IMR-90 (cell line): ENCODE results near the gene CCDC102B. TPM values are rescaled to one million over a fixed set of nuclear protein-coding genes. Genes with fewer than 3 reads are reported as not detected.
A peak's percentile ranks its signal among the peaks of the same experiment; 100 is the strongest.

ENCODE experiments used
- ATAC-seq: fragments of 200-7000 bp; cut with Tn5 transposase; 2 replicates; pipeline ENCODE4 v1.9.1; 2020; ENCODE audit warnings: low read depth, mild to moderate bottlenecking, moderate library complexity
- BruUV-seq: library from RNA; stranded (reverse); fragments of 400-500 nt; replicated peaks from 2 replicates; lab custom pipeline; 2021; lab: Mats Ljungman, UMichigan
- CTCF ChIA-PET: fragments of 300-600 bp; formaldehyde crosslinking; extraction: SDS; loops from one replicate; lab custom pipeline; 2021; ENCODE audit warnings: antibody characterized with exemption; lab: Yijun Ruan, JAX
- POLR2A ChIA-PET: fragments of 300-600 bp; sonication (Branson Sonifier 250); formaldehyde crosslinking; loops from one replicate; lab custom pipeline; 2022; ENCODE audit warnings: antibody characterized with exemption; ENCODE audit not compliant: unreplicated experiment; lab: Charles Lee
- DNase-seq: peaks from one replicate; pipeline ENCODE4 v3.0.0; 2013
- H2AFZ ChIP-seq: replicated peaks from 2 replicates; pipeline ENCODE3; 2013; ENCODE audit warnings: low read length, mild to moderate bottlenecking; ENCODE audit not compliant: poor library complexity
- H2AK5ac ChIP-seq: 2 replicates; pipeline ENCODE4 v1.6.1; 2013; ENCODE audit warnings: low read depth, low read length, inconsistent platforms
- H2AK9ac ChIP-seq: replicated peaks from 2 replicates; pipeline ENCODE3; 2013; ENCODE audit warnings: mild to moderate bottlenecking, low read depth, low read length, moderate library complexity; ENCODE audit not compliant: poor library complexity
- H2BK120ac ChIP-seq: 2 replicates; pipeline ENCODE4 v1.6.1; 2013; ENCODE audit warnings: low read depth, low read length, inconsistent platforms
- H2BK15ac ChIP-seq: 3 replicates; pipeline ENCODE4 v1.6.1; 2013; ENCODE audit warnings: low read depth, low read length, inconsistent platforms
- H2BK20ac ChIP-seq: 2 replicates; pipeline ENCODE4 v1.6.1; 2013; ENCODE audit warnings: low read depth, mild to moderate bottlenecking, inconsistent platforms, low read length, moderate library complexity
- H2BK5ac ChIP-seq: 2 replicates; pipeline ENCODE4 v1.6.1; 2013; ENCODE audit warnings: mild to moderate bottlenecking, low read depth, low read length, inconsistent platforms; ENCODE audit not compliant: poor library complexity, severe bottlenecking
- H3K14ac ChIP-seq: replicated peaks from 2 replicates; pipeline ENCODE4 v1.6.1; 2013; ENCODE audit warnings: low read depth, low read length, inconsistent platforms
- H3K18ac ChIP-seq: 2 replicates; pipeline ENCODE4 v1.6.1; 2013; ENCODE audit warnings: low read depth, low read length, control low read depth
- H3K23ac ChIP-seq: 2 replicates; pipeline ENCODE4 v1.6.1; 2013; ENCODE audit warnings: low read depth, low read length, inconsistent platforms
- H3K27ac ChIP-seq: 2 replicates; pipeline ENCODE4 v1.5.1; 2013; ENCODE audit warnings: mild to moderate bottlenecking, control low read depth, low read length; ENCODE audit not compliant: insufficient read depth
- H3K27me3 ChIP-seq: 2 replicates; pipeline ENCODE4 v1.6.1; 2013; ENCODE audit warnings: low read length; ENCODE audit not compliant: control insufficient read depth, insufficient read depth
- H3K36me3 ChIP-seq: 2 replicates; pipeline ENCODE4 v1.6.1; 2013; ENCODE audit warnings: low read length, mixed read lengths; ENCODE audit not compliant: control insufficient read depth, insufficient read depth
- H3K4ac ChIP-seq: 2 replicates; pipeline ENCODE4 v1.6.1; 2013; ENCODE audit warnings: low read depth, low read length, inconsistent platforms
- H3K4me1 ChIP-seq: 2 replicates; pipeline ENCODE4 v1.6.1; 2013; ENCODE audit warnings: low read length, mixed read lengths; ENCODE audit not compliant: control insufficient read depth, insufficient read depth
- H3K4me2 ChIP-seq: 2 replicates; pipeline ENCODE4 v1.6.1; 2013; ENCODE audit warnings: low read depth, mild to moderate bottlenecking, control low read depth, low read length, moderate library complexity
- H3K4me3 ChIP-seq: 2 replicates; pipeline ENCODE4 v1.5.1; 2013; ENCODE audit warnings: low read depth, mild to moderate bottlenecking, control low read depth, low read length, moderate library complexity; ENCODE audit not compliant: insufficient read depth
- H3K56ac ChIP-seq: 2 replicates; pipeline ENCODE4 v1.6.1; 2013; ENCODE audit warnings: low read length, inconsistent platforms; ENCODE audit not compliant: insufficient read depth; ENCODE audit errors: extremely low read depth
- H3K79me1 ChIP-seq, 2 experiments: 2 replicates each; pipeline ENCODE4 v1.6.1; 2013; ENCODE audit warnings: low read length in 2 of 2, inconsistent platforms in 1 of 2, low read depth in 1 of 2
- H3K9ac ChIP-seq: 2 replicates; pipeline ENCODE4 v1.6.1; 2013; ENCODE audit warnings: low read depth, low read length, control low read depth
- H3K9me1 ChIP-seq: 2 replicates; pipeline ENCODE4 v1.6.1; 2013; ENCODE audit warnings: low read length, inconsistent platforms; ENCODE audit not compliant: insufficient read depth
- H3K9me3 ChIP-seq: 2 replicates; pipeline ENCODE4 v1.6.1; 2013; ENCODE audit warnings: low read length; ENCODE audit not compliant: control insufficient read depth, insufficient read depth
- H4K20me1 ChIP-seq: 2 replicates; pipeline ENCODE4 v1.6.1; 2013; ENCODE audit warnings: low read length, inconsistent platforms; ENCODE audit not compliant: insufficient read depth
- H4K5ac ChIP-seq: 2 replicates; pipeline ENCODE4 v1.6.1; 2013; ENCODE audit warnings: mild to moderate bottlenecking, low read depth, low read length, control low read depth
- H4K8ac ChIP-seq, 2 experiments: 2 replicates each; pipeline ENCODE4 v1.6.1; 2013; ENCODE audit warnings: low read depth in 2 of 2, low read length in 2 of 2, control low read depth in 1 of 2, inconsistent platforms in 1 of 2
- H4K91ac ChIP-seq: 2 replicates; pipeline ENCODE4 v1.6.1; 2013; ENCODE audit warnings: low read depth, low read length, inconsistent platforms; ENCODE audit not compliant: insufficient read depth
- BHLHE40 ChIP-seq: fragments of 150-350 bp; IDR thresholded peaks from 2 replicates; pipeline ENCODE4 v1.6.1; 2016; ENCODE audit warnings: mild to moderate bottlenecking, low read depth, low read length
- CEBPB ChIP-seq: IDR thresholded peaks from 2 replicates; pipeline ENCODE4 v1.6.1; 2012; ENCODE audit warnings: low read depth, low read length, improper control_type of control experiment
- CHD1 ChIP-seq: IDR thresholded peaks from 2 replicates; pipeline ENCODE4 v1.6.1; 2012; ENCODE audit warnings: low read depth, low read length, improper control_type of control experiment
- CTCF ChIP-seq: conservative IDR thresholded peaks from 2 replicates; pipeline ENCODE4 v1.5.1; 2012; ENCODE audit warnings: mild to moderate bottlenecking, low read depth, low read length, improper control_type of control experiment
- ELK1 ChIP-seq: fragments of 150-350 bp; IDR thresholded peaks from 2 replicates; pipeline ENCODE4 v1.6.1; 2016; ENCODE audit warnings: low read depth, mild to moderate bottlenecking, low read length, moderate library complexity, borderline replicate concordance
- FOS ChIP-seq: fragments of 150-350 bp; IDR thresholded peaks from 2 replicates; pipeline ENCODE4 v1.6.1; 2016; ENCODE audit warnings: low read depth, low read length
- MAFK ChIP-seq: IDR thresholded peaks from 2 replicates; pipeline ENCODE4 v1.6.1; 2012; ENCODE audit warnings: low read depth, low read length, improper control_type of control experiment
- MAZ ChIP-seq: IDR thresholded peaks from 2 replicates; pipeline ENCODE4 v1.6.1; 2012; ENCODE audit warnings: low read depth, mild to moderate bottlenecking, low read length, improper control_type of control experiment, moderate library complexity, borderline replicate concordance
- MXI1 ChIP-seq: IDR thresholded peaks from 2 replicates; pipeline ENCODE4 v1.6.1; 2012; ENCODE audit warnings: low read depth, mild to moderate bottlenecking, low read length, moderate library complexity, borderline replicate concordance
- NFE2L2 ChIP-seq: fragments of 150-350 bp; IDR thresholded peaks from 2 replicates; pipeline ENCODE4 v1.6.1; 2016; ENCODE audit warnings: low read depth, mild to moderate bottlenecking, low read length
- POLR2A ChIP-seq: IDR thresholded peaks from 2 replicates; pipeline ENCODE4 v1.6.1; 2012; ENCODE audit warnings: mild to moderate bottlenecking, low read depth, low read length
- RAD21 ChIP-seq: IDR thresholded peaks from 2 replicates; pipeline ENCODE4 v1.6.1; 2012; ENCODE audit warnings: low read length, improper control_type of control experiment
- RCOR1 ChIP-seq: IDR thresholded peaks from 2 replicates; pipeline ENCODE4 v1.6.1; 2012; ENCODE audit warnings: mild to moderate bottlenecking, low read length, improper control_type of control experiment; ENCODE audit not compliant: insufficient replicate concordance
- RFX5 ChIP-seq: IDR thresholded peaks from 2 replicates; pipeline ENCODE4 v1.8.0; 2012; ENCODE audit warnings: low read depth, mild to moderate bottlenecking, low read length, moderate library complexity
- SMC3 ChIP-seq: fragments of 150-350 bp; IDR thresholded peaks from 2 replicates; pipeline ENCODE4 v1.6.1; 2016; ENCODE audit warnings: low read depth, mild to moderate bottlenecking, antibody characterized with exemption, low read length, moderate library complexity
- USF2 ChIP-seq: fragments of 150-350 bp; IDR thresholded peaks from 2 replicates; pipeline ENCODE4 v1.6.1; 2017; ENCODE audit warnings: mild to moderate bottlenecking, antibody characterized with exemption, low read length, low read depth
- WGBS, 2 experiments: methylation state at CpG; one replicate each; pipeline versions ENCODE4 v1.1.5 to v1.1.7; 2013; ENCODE audit warnings: missing lambda C conversion rate in 2 of 2; ENCODE audit not compliant: insufficient read length in 1 of 2; ENCODE audit errors: extremely low coverage in 2 of 2; 5-methylcytosine and 5-hydroxymethylcytosine counted together
- dilution Hi-C: fragments of 300-500 bp; cut with HindIII; formaldehyde crosslinking; loops from one replicate; pipeline ENCODE4 v1.14.3; 2018; ENCODE audit warnings: low sequenced_read_pairs; ENCODE audit not compliant: unreplicated experiment
- in situ Hi-C: fragments of 300-500 bp; cut with MboI; formaldehyde crosslinking; loops from 3 replicates; pipeline ENCODE4 v1.14.3; 2019; ENCODE audit warnings: low sequenced_read_pairs, inconsistent platforms, mixed read lengths
- intact Hi-C: fragments of 100-400 bp; cut with micrococcal nuclease; formaldehyde crosslinking; loops from 2 replicates; pipeline ENCODE4 v1.10.0; 2022
- polyA plus RNA-seq, 3 experiments: library from polyadenylated mRNA; depleted of rRNA; stranded (reverse); fragments of >200 nt; gene quantifications; 2 replicates each; pipeline ENCODE4 v1.2.3, GENCODE V29; 2012; ENCODE audit warnings: low replicate concordance in 1 of 3
- total RNA-seq: library from RNA; depleted of rRNA; stranded (reverse); fragments of >200 nt; gene quantifications from 2 replicates; pipeline ENCODE4 v1.2.3, GENCODE V29; 2012

Gene CCDC102B
- total and polyA plus RNA-seq, 2 of the 4 experiments (the other 2 are of a cell fraction), result 0.54 to 1.4 TPM

- Histone ChIP-seq H2BK5ac (no peak overlapping the region), H4K20me1 (no peaks in the 10 kb centered on the region), H3K56ac (no peak overlapping the region), H2BK120ac (no peak overlapping the region), H2AFZ (no peak overlapping the region), H2BK20ac (no peak overlapping the region), H4K5ac (no peak overlapping the region), H3K27me3 (no peaks in the 10 kb centered on the region), H3K4me3 (no peak overlapping the region), H4K8ac (no peak overlapping the region), H3K4me1 (no peaks in the 10 kb centered on the region), H2AK9ac (no peak overlapping the region), H3K4me2 (no peak overlapping the region), H3K79me1 (no peaks in the 10 kb centered on the region), H3K18ac (no peak overlapping the region), H3K23ac (no peak overlapping the region), H2AK5ac (no peak overlapping the region), H3K9me1 (peaks cover 6% of the 10 kb centered on the region; the same call in 1 of the 2 replicates), H3K4ac (no peak overlapping the region), H3K14ac (no peak overlapping the region), H4K91ac (no peak overlapping the region), H3K9ac (no peak overlapping the region), H3K27ac (no peak overlapping the region), H2BK15ac (no peak overlapping the region), H3K9me3 (no peaks in the 10 kb centered on the region), H3K36me3 (no peaks in the 10 kb centered on the region)
- in situ Hi-C loops, result loop anchor here (10.0 kb wide), 2 partner anchors 1247 to 1597 kb away; no protein-coding TSS in a partner anchor
- no TSS peak for BruUV-seq
- DNase-seq (peak; percentile 63), ATAC-seq (peak; percentile 84)
- ChIA-PET CTCF (no interaction called here), POLR2A (interaction anchor here (0.6 kb wide), 1 partner anchor 1536 kb away, joined by 3 read pairs; no protein-coding TSS in a partner anchor)
- WGBS, 2 experiments, result no CpG with 5 or more reads among the region's 3 CpGs
- no peak for TF ChIP-seq RFX5
- TF ChIP-seq SMC3, result peak; percentile 43
- no peak for TF ChIP-seq MAZ
- TF ChIP-seq ELK1, result no peak
- no peak for TF ChIP-seq BHLHE40
- peak; percentile 74 for TF ChIP-seq CTCF
- no peak for TF ChIP-seq CEBPB
- no peak for TF ChIP-seq RCOR1
- no peak for TF ChIP-seq FOS
- no peak for TF ChIP-seq POLR2A
- no peak for TF ChIP-seq MAFK
- TF ChIP-seq MXI1, result no peak
- no peak for TF ChIP-seq CHD1
- TF ChIP-seq USF2, result no peak
- no peak for TF ChIP-seq NFE2L2
- peak; percentile 64 for TF ChIP-seq RAD21
- dilution Hi-C loops, result no loop called here
- intact Hi-C loops, result loop anchor here (1.0 to 10.0 kb wide), 7 partner anchors 555 to 1607 kb away; partner anchors contain the start of gene DOK6
Observed at GRCh38 chr18:68847219-68847837, 49.4 kb downstream of the CCDC102B start.
